ENCODE results near the gene DROSHA. TPM values are rescaled to one million over a fixed set of nuclear protein-coding genes. Genes with fewer than 3 reads are reported as not detected.

The DROSHA gene
- total RNA-seq, 1 experiment from 2014 or later: 57.7 TPM

- DNase-seq (ENCODE audit: unreplicated experiment): no peak
- Mint-ChIP-seq H3K27ac (ENCODE audit: low read depth, unreplicated experiment) (no peak overlapping the region), H3K4me1 (ENCODE audit: insufficient read depth, unreplicated experiment) (no peaks in the 10 kb centered on the region), H3K36me3 (ENCODE audit: insufficient read depth, unreplicated experiment) (peaks cover 60% of the 10 kb centered on the region), H3K4me3 (ENCODE audit: unreplicated experiment) (no peak overlapping the region), H3K9me3 (ENCODE audit: unreplicated experiment) (no peaks in the 10 kb centered on the region), H3K27me3 (ENCODE audit: insufficient read depth, unreplicated experiment) (no peaks in the 10 kb centered on the region)
- POLR2A ChIA-PET: no interaction called here
- intact Hi-C loops (cut with micrococcal nuclease): no loop called here
- TF ChIP-seq CTCF (IDR thresholded peaks at IDR 0.05; ENCODE audit: unreplicated experiment): no peak
- BruUV-seq (replicated peaks): no TSS peak
- CTCF ChIA-PET: interaction anchor here (0.7 kb wide), 1 partner anchor 240 kb away, joined by 3 read pairs; no protein-coding TSS in a partner anchor
These were observed 98.7 kb downstream of the DROSHA start for GRCh38 chr5:31433229-31433628.

GRCh38 chr5:31427724-31428309 lies 104.1 kb downstream of the DROSHA start:
- no peaks in the 10 kb centered on the region for H3K4me1 Mint-ChIP-seq (ENCODE audit: insufficient read depth, unreplicated experiment)
- no peak overlapping the region for H3K27ac Mint-ChIP-seq (ENCODE audit: low read depth, unreplicated experiment)
- no peak for DNase-seq (ENCODE audit: unreplicated experiment)
- no peak overlapping the region for H3K4me3 Mint-ChIP-seq (ENCODE audit: unreplicated experiment)
- no peaks in the 10 kb centered on the region for H3K27me3 Mint-ChIP-seq (ENCODE audit: insufficient read depth, unreplicated experiment)
- peaks cover 55% of the 10 kb centered on the region for H3K36me3 Mint-ChIP-seq (ENCODE audit: insufficient read depth, unreplicated experiment)
- BruUV-seq (replicated peaks): no TSS peak
- ChIA-PET CTCF (interaction anchor here (0.6 kb wide), 1 partner anchor 970 kb away, joined by 3 read pairs; no protein-coding TSS in a partner anchor), POLR2A (no interaction called here)
- intact Hi-C loops (cut with micrococcal nuclease): no loop called here
- no peaks in the 10 kb centered on the region for H3K9me3 Mint-ChIP-seq (ENCODE audit: unreplicated experiment)
- TF ChIP-seq CTCF (IDR thresholded peaks at IDR 0.05; ENCODE audit: unreplicated experiment): no peak

DNA sequence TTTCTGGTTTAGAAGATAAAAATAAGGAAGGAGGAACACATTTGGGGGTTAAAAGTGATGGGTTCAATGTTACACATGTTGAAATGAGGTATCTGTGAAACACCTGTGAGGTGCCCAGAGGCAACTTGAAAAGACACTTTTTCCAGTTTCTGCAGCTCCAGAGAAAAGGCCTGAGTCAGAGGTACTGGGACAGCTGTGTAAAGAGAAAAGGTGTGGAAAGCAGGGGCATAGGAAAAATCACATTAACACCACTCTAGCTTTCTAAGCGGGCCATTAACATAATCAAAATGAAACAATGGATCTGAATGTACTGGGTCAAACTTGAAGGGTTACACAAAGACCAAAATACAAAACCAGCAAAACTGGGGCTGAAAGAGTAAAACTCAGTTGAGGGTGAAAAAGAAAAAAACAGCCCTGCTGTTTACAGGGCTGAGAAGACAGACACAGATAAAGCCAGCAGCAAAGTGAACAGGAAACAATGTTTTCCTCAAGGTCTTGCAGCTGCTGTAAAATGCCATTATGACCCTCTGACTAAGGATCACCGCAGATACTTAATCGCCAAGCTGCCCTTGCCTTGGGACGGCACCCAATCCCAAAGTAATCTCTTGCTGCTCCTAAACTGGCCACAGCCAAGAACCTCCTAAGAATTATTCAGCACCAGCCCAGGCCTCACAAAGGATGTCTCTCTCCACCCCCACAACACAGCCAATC lies 104.7 kb downstream of the DROSHA start:
- Mint-ChIP-seq H3K36me3 (ENCODE audit: insufficient read depth, unreplicated experiment) (peaks cover 56% of the 10 kb centered on the region), H3K27ac (ENCODE audit: low read depth, unreplicated experiment) (no peak overlapping the region), H3K4me1 (ENCODE audit: insufficient read depth, unreplicated experiment) (no peaks in the 10 kb centered on the region), H3K4me3 (ENCODE audit: unreplicated experiment) (no peak overlapping the region), H3K9me3 (ENCODE audit: unreplicated experiment) (no peaks in the 10 kb centered on the region), H3K27me3 (ENCODE audit: insufficient read depth, unreplicated experiment) (no peaks in the 10 kb centered on the region)
- ChIA-PET POLR2A (interaction anchor here (1.1 to 1.2 kb wide), 2 partner anchors 18 to 50 kb away, joined by 3 read pairs; no protein-coding TSS in a partner anchor), CTCF (interaction anchor here (0.6 to 1.2 kb wide), 3 partner anchors 18 to 195 kb away, joined by 3 to 4 read pairs (median 3); partner anchors contain the start of genes C5orf22 and DROSHA)
- intact Hi-C loops (cut with micrococcal nuclease): no loop called here
- TF ChIP-seq CTCF (IDR thresholded peaks at IDR 0.05; ENCODE audit: unreplicated experiment): no peak
- BruUV-seq (replicated peaks): no TSS peak
- DNase-seq (ENCODE audit: unreplicated experiment): no peak

- BruUV-seq (replicated peaks): no TSS peak
- DNase-seq (ENCODE audit: unreplicated experiment): no peak
- Mint-ChIP-seq H3K4me1 (ENCODE audit: insufficient read depth, unreplicated experiment) (no peaks in the 10 kb centered on the region), H3K9me3 (ENCODE audit: unreplicated experiment) (no peaks in the 10 kb centered on the region), H3K27ac (ENCODE audit: low read depth, unreplicated experiment) (no peak overlapping the region), H3K27me3 (ENCODE audit: insufficient read depth, unreplicated experiment) (no peaks in the 10 kb centered on the region), H3K4me3 (ENCODE audit: unreplicated experiment) (no peak overlapping the region), H3K36me3 (ENCODE audit: insufficient read depth, unreplicated experiment) (peaks cover 56% of the 10 kb centered on the region)
- intact Hi-C loops (cut with micrococcal nuclease): no loop called here
- CTCF ChIA-PET: interaction anchor here (0.7 kb wide), 2 partner anchors 8 to 215 kb away, joined by 3 to 4 read pairs; no protein-coding TSS in a partner anchor
- POLR2A ChIA-PET: interaction anchor here (0.5 to 1.2 kb wide), 2 partner anchors 12 to 548 kb away, joined by 3 to 5 read pairs; no protein-coding TSS in a partner anchor
- TF ChIP-seq CTCF (IDR thresholded peaks at IDR 0.05; ENCODE audit: unreplicated experiment): no peak
These were observed 109.9 kb downstream of the DROSHA start for GRCh38 chr5:31421806-31422586.

Measured in MCF 10A (cell line).